H9 (cell line): Measurements from ENCODE around the gene HCRTR1. TPM values are rescaled to one million over a fixed set of nuclear protein-coding genes. Genes with fewer than 3 reads are reported as not detected.
A peak's percentile ranks its signal among the peaks of the same experiment; 100 is the strongest.

ENCODE experiments used
- DNase-seq: peaks from one replicate; pipeline ENCODE4 v3.0.0-alpha.2; 2017
- H2AFZ ChIP-seq: one replicate; pipeline ENCODE4 v1.6.1; 2013; ENCODE audit warnings: mild to moderate bottlenecking, low read length, control low read depth, moderate library complexity
- H2AK5ac ChIP-seq: 2 replicates; pipeline ENCODE4 v1.6.1; 2013; ENCODE audit warnings: low read length, control low read depth, mixed read lengths; ENCODE audit not compliant: insufficient read length
- H2BK120ac ChIP-seq: one replicate; pipeline ENCODE4 v1.6.1; 2013; ENCODE audit warnings: low read depth, mild to moderate bottlenecking, low read length, control low read depth, inconsistent platforms; ENCODE audit not compliant: poor library complexity, severe bottlenecking
- H2BK12ac ChIP-seq: 2 replicates; pipeline ENCODE4 v1.6.1; 2013; ENCODE audit warnings: low read length, control low read depth, mixed read lengths, low read depth; ENCODE audit not compliant: insufficient read length
- H2BK15ac ChIP-seq: 2 replicates; pipeline ENCODE4 v1.6.1; 2013; ENCODE audit warnings: low read depth, low read length, control low read depth
- H2BK20ac ChIP-seq: one replicate; pipeline ENCODE4 v1.6.1; 2013; ENCODE audit warnings: low read depth, mild to moderate bottlenecking, low read length, control low read depth, inconsistent platforms; ENCODE audit not compliant: poor library complexity, severe bottlenecking
- H2BK5ac ChIP-seq: 2 replicates; pipeline ENCODE4 v1.6.1; 2013; ENCODE audit warnings: low read length, control low read depth, mixed read lengths; ENCODE audit not compliant: insufficient read length
- H3K14ac ChIP-seq: 2 replicates; pipeline ENCODE4 v1.6.1; 2013; ENCODE audit warnings: low read length, control low read depth; ENCODE audit not compliant: insufficient read depth
- H3K18ac ChIP-seq: 2 replicates; pipeline ENCODE4 v1.6.1; 2013; ENCODE audit warnings: low read depth, mild to moderate bottlenecking, mixed read lengths, low read length, control low read depth; ENCODE audit not compliant: insufficient read length
- H3K23ac ChIP-seq: 2 replicates; pipeline ENCODE4 v1.6.1; 2013; ENCODE audit warnings: low read length, control low read depth, mixed read lengths, low read depth; ENCODE audit not compliant: insufficient read length
- H3K23me2 ChIP-seq: 2 replicates; pipeline ENCODE4 v1.6.1; 2013; ENCODE audit warnings: low read depth, mild to moderate bottlenecking, mixed read lengths, low read length, control low read depth; ENCODE audit not compliant: insufficient read length, poor library complexity, severe bottlenecking
- H3K27ac ChIP-seq: 2 replicates; pipeline ENCODE4 v1.5.1; 2013; ENCODE audit warnings: low read length, control low read depth, mixed read lengths, low read depth; ENCODE audit not compliant: insufficient read length
- H3K27me3 ChIP-seq: 2 replicates; pipeline ENCODE4 v1.6.1; 2013; ENCODE audit warnings: low read length, control low read depth, inconsistent platforms; ENCODE audit not compliant: insufficient read depth
- H3K4ac ChIP-seq: 2 replicates; pipeline ENCODE4 v1.6.1; 2013; ENCODE audit warnings: low read depth, mild to moderate bottlenecking, control low read depth, inconsistent platforms, low read length, moderate library complexity
- H3K4me1 ChIP-seq: 2 replicates; pipeline ENCODE4 v1.6.1; 2013; ENCODE audit warnings: low read length, control low read depth, inconsistent platforms; ENCODE audit not compliant: insufficient read depth
- H3K4me2 ChIP-seq: 2 replicates; pipeline ENCODE4 v1.6.1; 2013; ENCODE audit warnings: low read length, control low read depth, mixed read lengths; ENCODE audit not compliant: insufficient read length, insufficient read depth
- H3K56ac ChIP-seq: 2 replicates; pipeline ENCODE4 v1.6.1; 2013; ENCODE audit warnings: low read depth, mild to moderate bottlenecking, mixed read lengths, low read length, control low read depth; ENCODE audit not compliant: insufficient read length
- H3K79me1 ChIP-seq: 2 replicates; pipeline ENCODE4 v1.6.1; 2013; ENCODE audit warnings: low read depth, mild to moderate bottlenecking, moderate library complexity, low read length, control low read depth, inconsistent platforms; ENCODE audit not compliant: insufficient read depth, poor library complexity, severe bottlenecking
- H3K79me2 ChIP-seq: 2 replicates; pipeline ENCODE4 v1.6.1; 2013; ENCODE audit warnings: low read length, control low read depth, inconsistent platforms; ENCODE audit not compliant: insufficient read depth
- H3K9ac ChIP-seq: 2 replicates; pipeline ENCODE4 v1.6.1; 2013; ENCODE audit warnings: low read length, control low read depth, mixed read lengths; ENCODE audit not compliant: insufficient read length; ENCODE audit errors: extremely low read depth
- H3K9me3 ChIP-seq: one replicate; pipeline ENCODE4 v1.6.1; 2013; ENCODE audit warnings: low read depth, low read length, inconsistent platforms; ENCODE audit not compliant: control insufficient read depth
- H3T11ph ChIP-seq: one replicate; pipeline ENCODE4 v1.6.1; 2013; ENCODE audit warnings: mild to moderate bottlenecking, low read length, control low read depth, inconsistent platforms
- H4K20me1 ChIP-seq: one replicate; pipeline ENCODE4 v1.6.1; 2013; ENCODE audit not compliant: control insufficient read depth, insufficient read length, insufficient read depth
- H4K5ac ChIP-seq: 2 replicates; pipeline ENCODE4 v1.6.1; 2013; ENCODE audit warnings: low read depth, mild to moderate bottlenecking, mixed read lengths, low read length, control low read depth; ENCODE audit not compliant: insufficient read length
- H4K8ac ChIP-seq: replicated peaks from 2 replicates; pipeline ENCODE4 v1.6.1; 2013; ENCODE audit warnings: low read length, control low read depth, mixed read lengths, low read depth; ENCODE audit not compliant: insufficient read length
- H4K91ac ChIP-seq: 2 replicates; pipeline ENCODE4 v1.6.1; 2013; ENCODE audit warnings: low read depth, mild to moderate bottlenecking, moderate library complexity, mixed read lengths, low read length, control low read depth; ENCODE audit not compliant: insufficient read length
- H3K27ac Mint-ChIP-seq, 3 experiments: 2 replicates in 2 of 3; 3 replicates in 1 of 3; pipeline ENCODE4 v1.8.0; 2020 to 2021; ENCODE audit warnings: mixed read lengths in 3 of 3, mild to moderate bottlenecking in 1 of 3, moderate library complexity in 1 of 3
- H3K27me3 Mint-ChIP-seq: 2 replicates; pipeline ENCODE4 v1.8.0; 2021; ENCODE audit warnings: low read depth, mild to moderate bottlenecking, moderate library complexity, mixed read lengths
- H3K36me3 Mint-ChIP-seq, 3 experiments: 2 replicates in 2 of 3; 3 replicates in 1 of 3; pipeline ENCODE4 v1.8.0; 2020 to 2021; ENCODE audit warnings: low read depth in 3 of 3, mixed read lengths in 3 of 3; ENCODE audit not compliant: insufficient read depth in 1 of 3
- H3K4me1 Mint-ChIP-seq, 2 experiments: 2 replicates each; pipeline ENCODE4 v1.8.0; 2020; ENCODE audit warnings: mixed read lengths in 2 of 2
- H3K4me3 Mint-ChIP-seq, 2 experiments: 2 replicates in 1 of 2; 3 replicates in 1 of 2; pipeline ENCODE4 v1.8.0; 2020 to 2021; ENCODE audit warnings: mild to moderate bottlenecking in 2 of 2, mixed read lengths in 2 of 2, moderate library complexity in 1 of 2
- H3K9me3 Mint-ChIP-seq, 2 experiments: 2 replicates in 1 of 2; 3 replicates in 1 of 2; pipeline ENCODE4 v1.8.0; 2020; ENCODE audit warnings: mild to moderate bottlenecking in 2 of 2, mixed read lengths in 2 of 2, moderate library complexity in 1 of 2
- CTCF ChIP-seq: fragments of 200-600 bp; sonication (generic); conservative IDR thresholded peaks from 3 replicates; pipeline ENCODE4 v1.8.0; 2021; ENCODE audit warnings: antibody characterized with exemption, mild to moderate bottlenecking
- whole genome bisulfite sequencing: extraction: QIAGEN DNeasy Blood & Tissue Kit; methylation state at CpG from one replicate; pipeline ENCODE4 v1.1.7; 2013; ENCODE audit warnings: missing lambda C conversion rate, low lambda C conversion rate, mixed read lengths; ENCODE audit not compliant: insufficient read length; ENCODE audit errors: extremely low coverage; 5-methylcytosine and 5-hydroxymethylcytosine counted together
- total RNA-seq: library from RNA; stranded (reverse); gene quantifications from 2 replicates; pipeline ENCODE4 v1.2.1, GENCODE V29; 2021

HCRTR1 gene
- total RNA-seq, 1 experiment from 2014 or later: not detected

DNA sequence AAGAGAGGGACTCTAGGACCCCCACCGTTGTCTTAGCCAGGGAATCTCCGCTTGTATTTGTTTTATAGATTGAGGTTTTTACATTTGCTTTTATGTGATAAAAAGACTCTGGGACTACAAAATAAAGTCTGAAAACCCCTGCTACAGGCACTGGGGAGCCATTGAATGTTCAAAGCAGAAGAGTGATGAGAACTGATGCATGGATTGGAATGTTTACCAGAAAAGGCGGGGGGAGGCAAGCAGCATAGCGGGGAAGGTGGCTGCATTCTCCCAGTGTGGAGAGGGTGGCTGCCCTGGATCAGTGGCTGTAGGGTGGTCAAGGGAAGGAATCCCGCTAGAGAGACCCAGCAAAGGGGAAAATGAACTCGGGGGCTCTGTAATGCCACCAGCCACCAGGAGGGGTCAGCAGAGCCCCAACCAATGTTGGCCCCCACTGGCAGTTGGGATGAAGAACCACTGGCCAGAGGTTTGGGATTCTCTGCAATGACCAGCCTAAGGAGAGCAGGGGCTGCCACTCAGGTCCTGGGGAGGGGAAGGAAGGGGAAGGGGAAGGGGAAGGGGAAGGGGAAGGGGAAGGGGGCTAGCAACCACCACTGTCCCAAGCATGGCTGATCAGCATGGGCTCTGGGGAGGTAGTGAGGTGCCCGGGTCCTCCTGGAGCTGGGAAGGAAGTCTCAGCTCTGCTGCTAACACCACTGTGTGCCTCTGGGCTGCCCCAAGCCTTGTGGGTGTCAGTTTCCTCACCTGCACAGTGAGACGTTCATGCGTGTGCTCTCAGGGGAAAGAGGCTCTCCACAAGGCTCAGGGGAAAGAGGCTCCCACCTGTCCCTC is 46.3 kb downstream of the HCRTR1 start:
- no peaks in the 10 kb centered on the region for H3K36me3 Mint-ChIP-seq
- peaks cover 4% of the 10 kb centered on the region for H3K27me3 Mint-ChIP-seq
- no peak overlapping the region for H2BK5ac ChIP-seq
- no peaks in the 10 kb centered on the region for H3K9me3 ChIP-seq
- no peak overlapping the region for H3K9ac ChIP-seq
- H3K4ac ChIP-seq: no peak overlapping the region
- peaks cover 9 to 15% of the 10 kb centered on the region in 2 experiments for H3K4me1 Mint-ChIP-seq
- WGBS: no CpG with 5 or more reads among the region's 9 CpGs
- H3K27ac Mint-ChIP-seq: no peak overlapping the region; a peak in 1 of 7 replicates
- no peak overlapping the region for H2BK120ac ChIP-seq
- H2BK20ac ChIP-seq: no peak overlapping the region
- no peaks in the 10 kb centered on the region; a peak in 1 of 5 replicates for H3K9me3 Mint-ChIP-seq
- H3K27me3 ChIP-seq: no peaks in the 10 kb centered on the region
- no peak overlapping the region for H2AFZ ChIP-seq
- H3T11ph ChIP-seq: no peak overlapping the region
- peak; percentile 87 for TF ChIP-seq CTCF
- no peak overlapping the region for H2BK12ac ChIP-seq
- no peak overlapping the region for H3K56ac ChIP-seq
- no peaks in the 10 kb centered on the region; the same call in 1 of the 2 replicates for H3K4me1 ChIP-seq
- H3K4me2 ChIP-seq: no peak overlapping the region
- H3K27ac ChIP-seq: no peak overlapping the region
- no peak overlapping the region for H3K14ac ChIP-seq
- no peak overlapping the region for H4K91ac ChIP-seq
- no peak overlapping the region for H3K23ac ChIP-seq
- H3K79me1 ChIP-seq: no peaks in the 10 kb centered on the region
- DNase-seq: peak; percentile 80
- no peak overlapping the region for H2BK15ac ChIP-seq
- H2AK5ac ChIP-seq: no peak overlapping the region
- H4K5ac ChIP-seq: no peak overlapping the region
- peak overlapping the region; percentile 16 for H3K18ac ChIP-seq
- no peaks in the 10 kb centered on the region for H3K79me2 ChIP-seq
- H4K8ac ChIP-seq: no peak overlapping the region
- H3K4me3 Mint-ChIP-seq: no peak overlapping the region
- no peaks in the 10 kb centered on the region for H3K23me2 ChIP-seq
- H4K20me1 ChIP-seq: peaks cover 4% of the 10 kb centered on the region
